HEK293 (cell line): Measurements from ENCODE around the gene AFF1.

Experiments used
- CTCF ChIA-PET: fragments of 350-600 bp; formaldehyde crosslinking; extraction: SDS; loops from one replicate; lab custom pipeline; 2021; ENCODE audit warnings: antibody characterized with exemption; lab: Yijun Ruan, JAX
- POLR2A ChIA-PET: fragments of 300-600 bp; formaldehyde crosslinking; extraction: SDS; loops from one replicate; lab custom pipeline; 2020; ENCODE audit warnings: antibody characterized with exemption, inconsistent platforms; lab: Yijun Ruan, JAX
- H3K27ac ChIP-seq: fragments of 200-500 bp; sonication (Bioruptor generic); 2 replicates; pipeline ENCODE4 v1.5.1; 2014; ENCODE audit warnings: low read depth, low read length, control low read depth, inconsistent platforms; ENCODE audit errors: extremely low read depth
- H3K36me3 ChIP-seq, 2 experiments: fragments of 200-500 bp in 1 of 2; sonication (Bioruptor generic) in 1 of 2; 1 replicate in 1 of 2; 2 replicates in 1 of 2; pipeline ENCODE4 v1.5.1; 2014 to 2017; ENCODE audit warnings: inconsistent platforms in 2 of 2, low read length in 2 of 2; ENCODE audit not compliant: control insufficient read depth in 2 of 2, insufficient read depth in 1 of 2
- H3K4me1 ChIP-seq: fragments of 200-500 bp; sonication (Bioruptor generic); 2 replicates; pipeline ENCODE4 v1.5.1; 2014; ENCODE audit warnings: mild to moderate bottlenecking, low read length, inconsistent platforms; ENCODE audit not compliant: control insufficient read depth, insufficient read depth
- H3K4me3 ChIP-seq: 2 replicates; pipeline ENCODE4 v1.5.1; 2011; ENCODE audit warnings: low read depth, mild to moderate bottlenecking, control low read depth, low read length, moderate library complexity
- H3K9me3 ChIP-seq: fragments of 200-500 bp; sonication (Bioruptor generic); 2 replicates; pipeline ENCODE4 v1.5.1; 2014; ENCODE audit warnings: low read depth, low read length, inconsistent platforms; ENCODE audit not compliant: control insufficient read depth, insufficient read depth
- BCL11A ChIP-seq: fragments of 450-650 bp; formaldehyde crosslinking; IDR thresholded peaks from 2 replicates; pipeline ENCODE4 v1.5.1; 2016; ENCODE audit warnings: low read depth, missing biosample characterization, missing genetic modification characterization
- CTCF ChIP-seq: fragments of 450-650 bp; formaldehyde crosslinking; IDR thresholded peaks from 2 replicates; pipeline ENCODE4 v1.5.1; 2016; ENCODE audit warnings: missing biosample characterization, missing genetic modification characterization
- KLF10 ChIP-seq: fragments of 450-650 bp; IDR thresholded peaks from 2 replicates; pipeline ENCODE4 v1.5.1; 2018; ENCODE audit warnings: missing biosample characterization, mild to moderate bottlenecking, missing genetic modification characterization
- KLF16 ChIP-seq: fragments of 450-650 bp; formaldehyde crosslinking; IDR thresholded peaks from 2 replicates; pipeline ENCODE4 v1.5.1; 2017; ENCODE audit warnings: missing biosample characterization, missing genetic modification characterization
- ZBTB49 ChIP-seq: fragments of 450-650 bp; formaldehyde crosslinking; IDR thresholded peaks from 2 replicates; pipeline ENCODE4 v1.5.1; 2016; ENCODE audit warnings: missing biosample characterization, missing genetic modification characterization, low read depth
- ZNF155 ChIP-seq: fragments of 450-650 bp; formaldehyde crosslinking; IDR thresholded peaks from 2 replicates; pipeline ENCODE4 v1.5.1; 2016; ENCODE audit warnings: missing biosample characterization, missing genetic modification characterization
- ZNF157 ChIP-seq: fragments of 450-650 bp; formaldehyde crosslinking; IDR thresholded peaks from 2 replicates; pipeline ENCODE4 v1.5.1; 2016; ENCODE audit warnings: missing biosample characterization, missing genetic modification characterization
- ZNF175 ChIP-seq: fragments of 450-650 bp; formaldehyde crosslinking; IDR thresholded peaks from 2 replicates; pipeline ENCODE4 v1.5.1; 2016; ENCODE audit warnings: missing biosample characterization, missing genetic modification characterization
- ZNF280D ChIP-seq: fragments of 450-650 bp; formaldehyde crosslinking; IDR thresholded peaks from 2 replicates; pipeline ENCODE4 v1.5.1; 2016; ENCODE audit warnings: missing biosample characterization, missing genetic modification characterization
- ZNF350 ChIP-seq: fragments of 450-650 bp; formaldehyde crosslinking; IDR thresholded peaks from 2 replicates; pipeline ENCODE4 v1.5.0; 2017; ENCODE audit warnings: missing biosample characterization, mild to moderate bottlenecking, missing genetic modification characterization
- ZNF501 ChIP-seq: fragments of 450-650 bp; formaldehyde crosslinking; IDR thresholded peaks from 2 replicates; pipeline ENCODE4 v1.5.1; 2016; ENCODE audit warnings: missing biosample characterization, missing genetic modification characterization
- ZNF513 ChIP-seq: fragments of 450-650 bp; IDR thresholded peaks from 2 replicates; pipeline ENCODE4 v1.5.1; 2018; ENCODE audit warnings: missing biosample characterization, missing genetic modification characterization
- ZNF707 ChIP-seq: fragments of 450-650 bp; formaldehyde crosslinking; IDR thresholded peaks from 2 replicates; pipeline ENCODE4 v1.5.1; 2016; ENCODE audit warnings: missing biosample characterization, missing genetic modification characterization

Gene AFF1

GRCh38 chr4:87117051-87117731 is 182.4 kb downstream of the AFF1 start (continued):
- TF ChIP-seq ZBTB49 (tag by site-specific recombination) (no peak), ZNF501 (tag by site-specific recombination) (no peak)

GRCh38 chr4:87117732-87118075 is 182.9 kb downstream of the AFF1 start:
- H3K27ac ChIP-seq, result no peak overlapping the region
- no peaks in the 10 kb centered on the region for H3K4me1 ChIP-seq
- peaks cover 0 to 46% of the 10 kb centered on the region in 2 experiments; a peak in 1 of 3 replicates for H3K36me3 ChIP-seq
- ChIA-PET POLR2A (no interaction called here), CTCF (no interaction called here)
- no peak for TF ChIP-seq ZNF707 (tag by site-specific recombination)
- no peak for TF ChIP-seq BCL11A
- no peak for TF ChIP-seq CTCF (tag by site-specific recombination)
- TF ChIP-seq KLF16, result no peak
- no peak for TF ChIP-seq ZNF513
- no peak for TF ChIP-seq KLF10
- TF ChIP-seq ZNF155 (tag by site-specific recombination), result no peak
- no peak for TF ChIP-seq ZNF157
- no peaks in the 10 kb centered on the region for H3K9me3 ChIP-seq
- no peak overlapping the region for H3K4me3 ChIP-seq

GRCh38 chr4:87118421-87118820 is 183.6 kb downstream of the AFF1 start:
- TF ChIP-seq ZNF175 (tag by site-specific recombination) (no peak), ZNF280D (tag by site-specific recombination) (no peak), ZNF350 (no peak)
- Histone ChIP-seq H3K9me3 (no peaks in the 10 kb centered on the region), H3K4me1 (no peaks in the 10 kb centered on the region), H3K36me3 (peaks cover 0 to 41% of the 10 kb centered on the region in 2 experiments; a peak in 1 of 3 replicates), H3K4me3 (no peak overlapping the region), H3K27ac (no peak overlapping the region)
- ChIA-PET CTCF (interaction anchor here (0.9 to 1.4 kb wide), 3 partner anchors 13 to 196 kb away, joined by 3 to 4 read pairs (median 4); no protein-coding TSS in a partner anchor), POLR2A (no interaction called here)
